NCI-H226 (cell line): ENCODE data around the gene OSBP2.
"Not testable (repeated sequence)": the region's sequence is repeated elsewhere in the genome, so short reads cannot be mapped to it uniquely, and the experiment has no call there.

Source experiments
- DNase-seq: peaks from one replicate; pipeline ENCODE4 v3.0.0-alpha.2; 2015

OSBP2 gene

DNA sequence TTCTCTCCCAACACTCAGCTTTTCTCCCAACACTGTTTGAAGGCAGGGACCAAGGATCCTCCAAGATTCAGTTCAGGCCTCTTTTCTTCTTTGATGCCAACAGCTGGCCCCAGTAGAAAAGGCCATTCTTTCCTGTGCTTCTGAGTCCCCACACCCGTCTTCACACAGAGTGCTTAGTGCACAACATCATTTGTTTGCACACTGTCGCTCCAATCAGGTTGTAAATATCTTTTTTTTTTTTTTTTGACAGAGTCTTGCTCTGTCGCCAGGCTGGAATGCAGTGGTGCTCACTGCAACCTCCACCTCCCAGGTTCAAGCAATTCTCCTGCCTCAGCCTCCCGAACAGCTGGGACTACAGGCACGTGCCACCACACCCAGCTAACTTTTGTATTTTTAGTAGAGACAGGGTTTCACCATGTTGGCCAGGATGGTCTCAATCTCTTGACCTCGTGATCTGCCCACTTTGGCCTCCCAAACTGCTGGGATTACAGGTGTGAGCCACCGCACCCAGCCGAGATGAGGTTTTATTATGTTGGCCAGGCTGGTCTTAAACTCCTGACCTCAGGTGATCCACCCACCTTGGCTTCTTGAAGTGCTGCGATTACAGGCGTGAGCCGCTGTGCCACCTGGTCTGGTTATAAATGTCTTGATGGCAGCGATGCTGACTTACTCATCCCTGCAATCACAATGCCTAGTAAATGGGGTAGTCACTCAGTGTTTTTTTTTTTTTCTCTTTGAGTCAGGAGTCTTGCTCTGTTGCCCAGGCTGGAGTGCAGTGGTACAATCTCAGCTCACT lies 14.6 kb upstream of the OSBP2 start:
- DNase-seq = not testable (repeated sequence)

DNA sequence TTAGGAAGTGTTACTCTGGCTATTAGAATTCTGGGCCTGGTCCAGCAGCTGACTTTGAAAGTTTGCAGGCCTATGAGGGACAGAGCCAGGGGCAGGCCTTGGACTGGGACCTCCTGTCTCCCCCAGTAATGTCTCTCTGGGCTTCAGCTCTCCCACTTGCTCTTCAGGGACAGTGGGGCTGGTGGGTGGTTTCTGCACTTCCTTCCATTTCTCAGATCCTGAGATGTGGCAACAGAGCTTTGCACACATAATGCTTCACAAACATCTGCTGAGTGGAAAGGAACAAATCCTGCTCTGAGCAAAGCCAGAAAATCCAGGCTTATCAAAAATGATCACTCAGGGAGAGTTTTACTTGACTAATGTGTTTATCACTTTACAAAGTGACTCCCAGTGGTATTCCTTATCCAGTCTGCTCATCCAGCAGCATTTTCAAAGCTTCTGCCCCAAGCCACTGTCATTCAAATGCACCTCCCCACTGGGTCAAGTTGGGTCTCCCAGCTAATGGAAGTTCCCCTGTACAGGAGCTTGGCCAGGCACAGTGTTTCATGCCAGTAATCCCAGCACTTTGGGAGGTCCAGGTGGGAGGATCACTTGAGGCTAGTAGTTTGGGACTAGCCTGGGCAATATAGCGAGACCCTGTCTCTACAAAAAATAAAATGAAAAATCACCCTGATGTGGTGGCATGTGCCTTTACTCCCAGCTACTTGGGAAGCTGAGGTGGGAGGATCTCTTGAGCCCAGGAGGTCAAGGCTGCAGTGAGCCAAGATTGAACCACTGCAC lies 13.5 kb upstream of the OSBP2 start:
- DNase-seq = no peak

DNA sequence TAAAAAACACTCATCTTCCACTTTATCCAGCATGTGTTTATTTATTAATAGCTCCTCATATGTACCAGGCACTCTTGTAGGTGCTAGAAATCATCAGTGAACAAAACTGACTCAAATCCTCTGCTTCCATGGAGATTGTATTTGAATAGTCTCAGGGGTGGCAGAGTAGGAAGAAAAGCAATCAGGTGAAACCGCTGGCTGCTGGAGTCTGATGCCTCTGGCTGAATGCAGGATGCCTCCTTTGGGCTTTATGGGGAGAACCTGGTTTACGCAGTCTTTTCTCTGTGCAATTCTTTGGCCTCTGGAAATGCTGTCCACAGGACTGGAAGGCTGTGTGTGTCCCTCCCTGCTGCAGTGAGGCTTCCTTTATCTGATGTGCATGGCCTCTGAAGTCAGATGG lies 12.8 kb upstream of the OSBP2 start:
- no peak for DNase-seq

DNA sequence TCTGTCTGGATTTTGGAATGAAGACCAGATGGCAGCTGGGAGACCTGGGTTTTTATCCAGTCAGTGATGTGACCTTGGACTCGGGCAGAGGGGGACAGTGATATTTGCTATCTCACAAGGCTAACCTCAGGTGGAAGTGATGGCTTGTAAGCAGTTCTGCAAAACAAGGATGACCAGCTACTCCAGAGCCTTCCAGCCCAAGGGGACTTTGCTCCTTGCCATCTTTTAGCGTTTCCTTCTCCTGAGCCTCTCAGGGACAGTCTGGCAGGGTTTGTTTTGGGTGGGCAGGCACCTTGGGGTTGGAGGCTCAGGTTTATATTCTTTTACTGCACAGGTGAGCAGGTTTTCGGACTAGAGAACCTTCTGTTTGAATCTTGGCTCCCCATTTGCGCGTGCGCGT lies 9.5 kb upstream of the OSBP2 start:
- DNase-seq = no peak

DNA sequence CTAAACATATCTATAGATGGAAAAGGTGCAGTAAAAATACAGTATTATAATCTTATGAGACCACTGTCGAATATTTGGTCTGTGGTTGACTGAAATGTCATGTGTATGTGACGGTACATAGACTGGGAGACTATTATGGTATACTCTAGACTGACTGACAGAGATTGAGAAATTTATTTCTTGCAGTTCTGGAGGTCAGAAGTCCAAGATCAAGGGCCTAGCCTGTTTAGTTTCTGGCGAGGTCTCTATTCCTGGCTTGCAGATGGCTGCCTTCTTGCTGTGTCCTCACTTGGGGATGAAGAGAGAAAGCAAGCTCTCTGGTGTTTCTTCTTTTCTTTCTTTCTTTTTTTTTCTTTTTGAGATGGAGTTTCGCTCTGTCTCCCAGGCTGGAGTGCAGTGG lies 7.3 kb upstream of the OSBP2 start:
- no peak for DNase-seq

DNA sequence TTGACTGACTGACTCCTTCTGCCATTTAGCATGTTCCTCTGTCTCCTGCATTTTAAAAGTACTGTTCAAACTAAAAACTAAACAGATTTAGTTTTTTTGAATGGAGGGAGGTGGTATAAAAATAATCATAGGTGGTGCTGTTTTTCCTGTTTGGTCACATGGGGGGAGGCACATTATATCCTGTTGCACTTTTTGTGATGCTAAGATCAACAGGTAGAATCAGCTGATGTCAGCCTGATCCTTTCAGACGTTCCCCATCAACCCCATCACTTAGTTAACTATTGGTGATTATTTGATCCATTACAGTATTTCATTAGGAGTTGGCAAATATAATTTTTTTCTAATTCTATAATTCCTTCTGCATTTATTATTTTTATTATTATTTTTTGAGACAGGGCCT lies 5.1 kb upstream of the OSBP2 start:
- no peak for DNase-seq

DNA sequence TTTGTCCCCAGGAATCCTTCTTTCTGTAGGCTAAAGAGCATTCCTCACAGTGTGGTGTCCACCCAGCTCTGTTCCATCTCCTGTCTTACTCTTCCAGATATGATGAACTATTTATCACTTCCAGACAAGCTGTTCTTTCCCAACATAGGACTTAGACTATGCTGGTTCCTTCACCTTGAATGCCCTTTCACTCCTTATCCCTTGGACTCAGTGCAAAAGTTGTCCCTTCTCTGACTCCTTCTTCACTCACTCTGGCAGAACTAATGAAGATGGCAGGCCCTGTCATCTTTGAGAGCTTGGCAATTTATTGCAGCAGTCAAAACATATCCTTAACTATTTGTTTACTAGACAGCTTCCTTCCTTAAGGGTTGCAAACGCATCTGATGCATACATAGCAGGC lies 3.5 kb upstream of the OSBP2 start:
- no peak for DNase-seq

DNA sequence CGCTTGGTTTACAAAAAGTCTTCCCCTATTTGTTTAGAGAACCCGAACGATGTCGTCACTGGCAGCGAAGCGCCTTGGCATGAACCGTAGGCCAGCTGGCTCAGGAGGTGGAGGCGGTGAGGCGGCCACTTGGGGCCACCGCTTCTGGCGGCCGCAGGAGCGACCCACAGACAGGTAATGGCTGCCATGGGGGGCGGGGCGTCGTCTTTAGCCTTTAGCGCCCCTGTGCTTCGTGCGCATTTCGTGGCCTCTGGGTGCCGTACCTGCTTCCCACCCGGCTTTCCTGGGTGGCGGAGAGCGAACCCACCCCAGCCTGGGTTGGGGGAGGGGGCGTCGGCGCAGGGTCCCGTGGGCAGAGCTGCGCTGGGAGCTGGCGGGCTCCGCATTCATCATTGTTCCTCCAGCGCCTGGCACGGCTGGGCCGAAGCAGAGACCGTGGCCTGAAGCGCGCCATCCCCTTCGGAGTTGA lies 469 bp upstream of the OSBP2 start:
- DNase-seq = peak; percentile 21

DNA sequence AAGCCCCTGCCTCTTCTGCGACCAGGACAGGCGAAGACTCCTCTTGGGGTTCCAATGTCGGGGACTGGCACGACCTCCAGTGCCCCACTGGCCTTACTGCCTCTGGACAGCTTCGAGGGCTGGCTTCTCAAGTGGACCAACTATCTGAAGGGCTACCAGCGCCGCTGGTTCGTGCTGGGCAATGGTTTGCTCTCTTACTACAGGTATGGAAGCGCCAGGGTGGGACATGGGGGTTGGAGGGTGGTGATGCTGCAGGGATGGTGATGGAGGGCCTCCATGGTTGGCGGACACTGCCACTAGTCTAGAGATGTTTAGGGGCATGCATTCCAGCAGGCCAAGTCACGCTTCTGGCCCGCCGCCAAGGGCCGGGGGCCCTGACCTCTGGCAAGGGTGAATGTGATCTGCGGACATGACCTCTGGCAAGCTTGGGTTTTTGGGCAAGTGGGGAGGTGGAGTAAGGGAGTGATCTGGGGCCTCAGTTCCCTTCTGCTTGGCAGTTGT lies 727 bp downstream of the OSBP2 start:
- no peak for DNase-seq

DNA sequence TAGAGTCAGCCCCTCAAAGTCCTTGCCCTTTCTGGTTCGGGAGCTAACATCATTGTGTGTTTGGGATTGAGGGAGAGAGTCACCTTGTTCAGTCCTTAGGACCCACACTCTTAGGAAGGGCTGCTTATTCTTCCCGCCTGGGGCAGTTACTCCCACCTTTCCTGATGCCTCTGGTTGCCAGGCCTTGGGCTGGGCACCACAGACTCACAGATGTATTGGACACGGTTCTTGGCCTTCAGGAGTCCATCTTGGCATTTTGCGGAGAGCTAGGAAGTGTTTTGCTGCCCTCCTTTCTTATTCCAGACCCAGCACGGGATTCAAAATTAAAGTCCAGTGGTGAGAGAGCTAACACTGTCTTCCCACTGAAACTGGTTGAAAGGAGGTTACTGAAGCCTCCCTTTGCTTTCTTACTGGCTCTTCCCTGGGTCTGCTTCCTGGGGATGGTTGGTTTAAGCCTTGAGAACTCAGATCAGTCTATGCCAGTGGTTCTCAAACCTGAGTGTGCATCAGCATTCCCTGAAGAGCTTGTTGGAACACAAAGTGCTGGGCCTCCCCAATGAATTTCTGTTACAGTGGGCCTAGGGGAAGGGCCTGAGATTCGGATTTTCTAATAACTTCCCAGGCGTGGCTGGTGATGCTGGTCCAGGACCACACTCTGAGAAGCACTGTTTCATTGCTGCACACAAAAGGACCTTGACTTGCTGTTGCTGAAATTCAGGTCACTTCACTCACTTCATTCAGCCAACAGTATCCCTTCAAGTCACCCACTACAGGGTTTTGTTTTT lies 1.4 kb downstream of the OSBP2 start:
- DNase-seq = no peak

DNA sequence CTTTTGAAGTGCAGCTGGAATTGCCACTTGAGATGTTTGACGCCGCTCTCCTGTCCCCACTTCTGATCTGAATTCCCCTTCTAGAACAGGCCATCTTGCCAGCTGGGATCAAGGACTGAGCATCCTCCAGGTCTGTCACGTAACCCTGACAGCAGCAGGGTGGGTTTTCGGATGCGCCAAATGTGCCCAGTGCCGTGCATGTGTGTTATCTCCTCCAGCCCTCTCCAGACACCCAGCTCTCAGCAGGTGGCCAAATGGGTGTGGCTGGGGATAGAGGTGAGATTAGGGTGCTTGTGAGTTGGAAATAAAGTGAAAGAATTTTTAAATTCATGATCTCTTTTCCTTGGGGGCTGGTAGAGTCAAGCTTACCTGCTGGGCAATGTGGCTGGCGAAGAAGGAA lies 3.3 kb downstream of the OSBP2 start:
- DNase-seq = no peak

DNA sequence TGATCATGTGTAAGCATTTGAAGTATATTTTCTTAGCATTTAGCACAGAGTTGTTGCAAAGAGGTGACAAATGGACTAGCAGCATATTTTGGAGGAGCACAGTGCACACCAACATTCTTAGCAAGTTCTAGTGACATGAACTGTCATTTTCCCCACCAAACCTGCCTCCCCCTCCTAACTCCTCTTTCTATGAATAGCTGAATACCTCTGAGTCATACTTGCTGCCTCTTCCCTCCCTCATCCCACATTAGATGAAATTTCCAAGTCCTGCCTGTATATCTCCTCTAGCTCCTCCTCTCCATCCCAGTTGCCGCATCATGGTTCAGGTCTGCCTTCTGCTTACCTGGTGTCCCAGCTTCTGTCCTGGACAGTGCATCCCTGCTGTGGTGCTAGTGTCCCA lies 7.2 kb downstream of the OSBP2 start:
- DNase-seq = peak; percentile 42

DNA sequence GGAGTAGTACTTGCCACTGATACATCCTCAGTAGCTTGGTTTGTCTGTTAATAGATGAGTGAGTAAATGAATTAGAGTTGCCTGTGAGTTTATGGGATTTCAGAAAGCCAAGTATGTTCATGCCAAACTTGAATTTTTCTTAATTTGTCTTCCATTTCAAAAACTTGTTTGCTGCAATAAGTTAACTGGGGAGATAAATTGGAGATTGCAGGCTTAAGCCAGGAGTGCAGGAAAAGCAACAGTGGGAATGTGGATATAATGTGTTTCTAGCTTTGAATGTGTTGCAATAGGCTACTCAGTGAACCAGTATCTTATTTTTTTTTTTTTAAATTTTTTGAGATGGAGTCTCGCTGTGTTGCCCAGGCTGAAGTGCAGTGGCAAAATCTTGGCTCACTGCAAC lies 8.2 kb downstream of the OSBP2 start:
- DNase-seq = no peak

DNA sequence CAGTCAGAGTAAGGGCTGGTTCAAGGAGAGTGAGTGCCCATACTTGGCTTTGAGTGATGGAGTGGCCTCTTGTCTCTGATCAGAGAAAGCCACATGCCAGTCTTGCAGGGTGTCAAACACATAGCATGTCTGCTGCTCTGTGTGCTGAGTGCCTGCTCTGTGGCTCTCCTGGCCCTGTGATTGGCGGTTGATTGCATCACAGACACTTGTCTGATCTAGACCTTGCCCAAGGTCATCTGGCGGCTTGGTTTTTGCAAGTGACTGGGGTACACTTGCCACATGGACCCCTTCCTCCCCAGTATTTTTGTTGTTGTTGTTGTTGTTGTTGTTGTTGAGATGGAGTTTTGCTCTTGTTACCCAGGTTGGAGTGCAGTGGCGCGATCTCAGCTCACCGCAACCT lies 10.3 kb downstream of the OSBP2 start:
- DNase-seq = no peak

DNA sequence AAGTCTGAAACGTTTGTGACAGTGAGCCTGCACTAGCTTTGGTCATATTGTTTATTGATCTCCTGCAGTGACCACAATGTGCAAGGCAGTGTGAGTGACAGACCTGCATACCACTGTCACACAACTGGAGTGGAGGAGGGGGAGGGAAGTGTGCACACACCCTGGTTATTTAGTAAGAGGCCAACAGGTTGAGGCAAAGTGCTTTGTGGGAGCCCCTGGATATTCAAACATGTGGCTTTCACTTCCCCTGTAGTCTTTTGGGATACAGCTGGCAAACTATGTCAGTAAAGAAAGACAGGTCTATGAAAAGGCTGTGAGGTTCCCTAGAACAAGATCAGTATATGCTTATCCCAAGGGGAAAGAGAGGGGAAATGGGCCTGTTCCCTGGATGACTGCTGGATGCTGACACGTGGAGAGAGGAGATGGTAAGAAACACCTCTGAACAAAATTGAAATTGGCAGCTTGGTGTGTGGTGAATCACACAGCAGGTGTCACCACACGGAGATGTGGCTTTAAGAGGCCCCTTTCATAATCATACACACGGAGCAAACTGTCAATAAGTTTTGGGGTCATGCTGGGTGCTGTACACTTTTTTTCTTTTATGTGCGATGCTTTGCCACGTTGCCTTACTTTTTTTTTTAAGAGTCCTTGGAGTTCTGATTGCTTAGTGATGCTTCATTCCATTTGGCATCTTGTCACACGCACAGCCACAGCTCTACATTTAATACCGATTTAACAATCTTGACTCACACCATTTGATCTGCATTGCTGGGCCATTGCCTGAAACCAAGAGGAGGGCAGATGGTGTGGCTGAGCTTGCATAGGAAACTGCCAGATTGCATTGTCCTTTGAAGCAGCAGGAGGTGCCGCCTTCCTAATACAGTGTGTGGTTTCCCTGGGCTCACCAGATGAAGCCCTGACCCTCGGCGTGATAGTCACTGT lies 11.3 kb downstream of the OSBP2 start:
- no peak for DNase-seq

DNA sequence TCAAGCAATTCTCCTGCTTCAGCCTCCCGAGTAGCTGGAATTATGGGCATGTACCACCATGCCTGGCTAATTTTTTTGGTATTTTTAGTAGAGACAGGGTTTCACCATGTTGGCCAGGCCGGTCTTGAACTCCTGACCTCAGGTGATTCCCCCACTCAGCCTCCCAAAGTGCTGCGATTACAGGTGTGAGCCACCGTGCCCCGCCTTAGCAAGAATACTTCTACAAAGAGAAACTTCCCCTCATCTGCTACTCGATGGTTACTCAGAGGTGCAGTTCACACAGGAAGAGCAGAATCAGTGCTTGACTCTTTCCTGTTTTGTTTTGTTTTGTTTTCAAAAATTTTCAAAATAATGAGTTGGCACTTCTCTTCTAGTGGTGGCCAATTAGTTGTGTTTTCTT lies 15.3 kb downstream of the OSBP2 start:
- DNase-seq = peak; percentile 61

DNA sequence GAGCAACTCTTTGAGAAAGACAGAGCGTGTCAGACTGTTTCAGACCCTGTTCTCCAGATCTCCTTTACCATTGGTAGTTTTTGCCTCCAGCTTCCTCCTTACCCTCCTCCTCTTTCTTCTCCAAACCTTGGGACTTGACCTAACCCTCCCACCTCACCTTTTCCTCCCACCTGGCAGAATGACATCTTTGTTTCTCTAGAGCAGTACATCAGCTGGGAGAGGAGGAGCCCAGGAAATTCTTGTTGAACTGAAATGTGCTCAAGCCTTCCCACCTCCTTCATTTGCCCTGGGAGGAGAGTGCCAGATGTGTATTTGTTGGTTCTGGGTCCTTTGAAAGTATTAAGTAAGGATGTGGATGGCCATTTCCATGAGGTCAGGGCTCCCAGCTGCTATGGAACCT lies 17.4 kb downstream of the OSBP2 start:
- no peak for DNase-seq

DNA sequence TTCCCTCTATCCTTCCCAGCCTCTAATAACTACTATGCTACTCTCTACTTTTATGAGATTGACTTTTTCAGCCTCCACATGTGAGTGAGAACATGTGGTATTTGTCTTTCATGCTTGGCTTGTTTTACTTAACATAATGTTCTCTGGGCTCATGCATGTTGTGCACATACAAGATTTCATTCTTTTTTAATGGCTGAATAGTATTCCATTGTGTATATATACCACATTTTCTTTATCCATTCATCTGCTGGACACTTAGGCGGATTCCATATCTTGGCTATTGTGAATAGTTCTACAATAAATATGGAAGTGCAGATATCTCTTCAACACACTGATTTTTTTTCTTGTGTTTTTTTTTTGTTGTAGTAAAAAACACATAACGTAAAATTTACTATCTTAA lies 19.4 kb downstream of the OSBP2 start:
- DNase-seq = no peak

DNA sequence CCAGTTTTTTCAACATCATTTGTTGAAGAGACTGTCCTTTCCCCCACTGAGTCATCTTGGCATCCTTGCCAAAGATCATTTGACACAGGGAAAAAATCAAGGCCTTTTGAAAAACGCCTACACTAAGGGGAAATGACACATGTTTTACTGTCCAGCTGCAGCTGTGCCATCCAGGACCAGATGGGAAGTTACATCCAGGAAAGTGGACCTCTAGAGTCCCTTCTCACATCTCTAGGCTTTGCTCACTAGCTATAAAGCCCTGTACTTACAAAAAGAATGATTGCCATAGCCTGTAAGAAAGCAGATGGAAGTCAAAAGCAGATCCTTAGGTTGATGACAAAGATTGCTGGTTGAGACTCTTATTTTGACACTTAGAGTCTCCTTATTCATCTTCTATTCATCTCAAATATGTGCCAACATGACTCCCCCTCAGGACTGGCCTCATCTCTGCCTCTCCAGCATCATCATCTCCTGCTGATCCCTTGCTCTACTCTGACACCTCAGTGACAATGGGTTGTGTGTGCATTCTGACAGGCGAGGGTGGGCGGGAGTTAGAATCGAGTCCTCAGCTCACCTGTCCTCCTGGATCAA lies 22.8 kb downstream of the OSBP2 start:
- no peak for DNase-seq

DNA sequence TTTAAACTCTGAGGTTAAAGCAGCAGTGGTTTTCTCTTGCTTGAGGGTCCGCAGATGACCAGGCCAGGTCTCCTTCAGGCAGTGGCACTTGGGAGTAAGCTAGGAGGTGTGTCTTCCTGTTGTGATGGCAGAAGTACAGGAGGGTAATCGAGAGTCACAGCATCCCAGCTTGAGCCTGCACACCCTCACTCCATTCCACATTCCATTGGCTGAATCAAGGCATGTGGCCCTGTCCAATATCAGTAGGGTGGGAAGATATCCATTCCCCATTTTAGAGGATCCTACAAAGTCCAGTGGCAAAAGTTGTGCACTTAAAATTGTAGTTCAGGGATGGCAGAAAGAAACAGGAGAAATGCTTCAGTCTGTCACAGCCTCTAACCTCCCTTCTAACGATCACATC lies 23.3 kb downstream of the OSBP2 start:
- no peak for DNase-seq

DNA sequence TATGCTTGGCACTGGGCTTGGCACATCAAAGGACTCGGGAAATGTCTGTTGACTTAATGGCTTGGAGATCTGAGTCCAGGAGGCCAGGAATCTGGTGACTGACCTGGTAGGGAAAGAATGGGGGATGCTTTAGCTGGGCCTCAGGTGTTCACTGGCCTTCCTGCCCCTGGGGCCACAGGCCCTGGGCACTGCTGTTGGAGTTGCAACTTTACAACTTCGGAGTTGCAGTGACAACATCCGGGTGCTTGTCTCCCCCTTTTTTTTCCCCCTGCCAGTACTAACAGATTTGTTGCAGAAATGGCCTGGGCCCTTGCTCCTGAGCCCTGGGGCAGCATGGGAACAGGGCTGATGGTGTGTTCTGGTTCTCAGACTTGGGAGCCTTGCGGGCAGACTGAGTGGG lies 23.8 kb downstream of the OSBP2 start:
- DNase-seq = no peak

DNA sequence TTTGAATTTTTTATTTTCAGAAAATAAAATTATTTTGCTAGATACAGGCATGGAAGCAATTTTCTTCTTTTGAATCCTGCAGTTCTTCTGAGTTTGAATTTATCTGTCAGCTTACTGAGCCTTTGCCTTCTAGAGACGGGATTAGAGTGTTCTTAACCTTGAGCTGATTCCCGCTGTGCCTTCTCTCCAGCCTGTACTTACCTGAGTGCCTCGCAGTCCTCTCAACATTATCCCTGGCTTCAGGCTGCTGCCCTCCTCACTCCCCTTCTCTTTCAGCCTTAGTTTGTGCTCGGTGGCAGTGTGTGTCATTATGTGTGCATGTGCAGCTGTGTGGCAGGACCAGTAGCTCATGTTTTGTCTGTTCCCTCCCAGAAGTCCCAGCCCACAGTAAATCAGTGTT lies 24.3 kb downstream of the OSBP2 start:
- DNase-seq = no peak
